Pancreas (tissue), 10 donors: ENCODE measurements around the gene REG3A. TPM values are rescaled to one million over a fixed set of nuclear protein-coding genes. Genes with fewer than 3 reads are reported as not detected.
A peak's percentile ranks its signal among the peaks of the same experiment; 100 is the strongest.

ENCODE experiments used
- ATAC-seq, 4 donors: fragments of 200-7000 bp; cut with Tn5 transposase; one replicate each; pipeline versions ENCODE4 v1.8.0 to v1.9.1; 2020; ENCODE audit warnings: mild to moderate bottlenecking in 4 of 4, moderate library complexity in 4 of 4
- DNase-seq, 6 donors: peaks; one replicate each; pipeline ENCODE4 v3.0.0-alpha.2; 2020
- FAIRE-seq: peaks from 2 replicates; lab custom pipeline; 2012; peaks lifted over from hg19 to GRCh38; lab: Jason Lieb, UNC
- H3K27ac ChIP-seq, 4 donors: fragments of 200-600 bp; sonication (generic); 1 replicate in 3 of 4; 2 replicates in 1 of 4; pipeline versions ENCODE4 v1.5.0 to v1.8.0; 2020
- H3K27me3 ChIP-seq, 4 donors: fragments of 200-600 bp; one replicate each; pipeline ENCODE4 v1.8.0; 2021
- H3K36me3 ChIP-seq, 3 donors: fragments of 200-600 bp; sonication (generic) in 1 of 3; one replicate each; pipeline versions ENCODE4 v1.5.0 to v1.8.0; 2020 to 2021
- H3K4me1 ChIP-seq, 3 donors: fragments of 200-600 bp; one replicate each; pipeline ENCODE4 v1.8.0; 2021
- H3K4me3 ChIP-seq, 4 donors: fragments of 200-600 bp; sonication (generic) in 2 of 4; one replicate each; pipeline versions ENCODE4 v1.5.0 to v1.8.0; 2020 to 2021
- H3K9me3 ChIP-seq, 4 donors: fragments of 200-600 bp; one replicate each; pipeline ENCODE4 v1.8.0; 2021
- CTCF ChIP-seq, 4 donors: fragments of 200-600 bp; sonication (generic) in 3 of 4; IDR thresholded peaks; one replicate each; pipeline versions ENCODE4 v1.5.0 to v1.8.0; 2021; ENCODE audit warnings: antibody characterized with exemption in 4 of 4
- WGBS, 2 donors: extraction: QIAGEN DNeasy Blood & Tissue Kit; methylation state at CpG; one replicate each; pipeline ENCODE4 v1.1.7; 2013; 5-methylcytosine and 5-hydroxymethylcytosine counted together
- intact Hi-C, 3 donors: fragments of 100-400 bp; cut with DNase I; formaldehyde crosslinking; loops; one replicate each; pipeline versions ENCODE4 v1.11.1 to v1.14.2; 2022
- polyA plus RNA-seq, 2 donors: library from polyadenylated mRNA; stranded (reverse); fragments of 200-250 nt; gene quantifications; one replicate each; pipeline ENCODE4 v1.2.3, GENCODE V29; 2013
- total RNA-seq, 6 donors: library from RNA; stranded (reverse); fragmentation: NEBNext Ultra II Directional in 4 of 6; extraction: Animal tissue kit (Norgen Biotek cat#: 25700) in 4 of 6; gene quantifications; one replicate each; pipeline versions ENCODE4 v1.2.1 to v1.2.4, GENCODE V29; 2021 to 2023
- donor health status: healthy with polysubstance abuse.
- donor health status: DM: no; HTN: no; CAD: no; lungs with moderate emphysema.
- donor health status: DM: no; HTN: no; CAD: no.
- donor health status: control.
- donor health status: control.
- donor health status: Bipolar disorder and iron deficiency.
- donor health status: DM: yes; HTN: yes; CAD: no.
- donor health status: DM: no; HTN: no; CAD: no.
- donor health status: DM: no; HTN: no; CAD: no.
- donor health status: DM: yes; HTN: yes; CAD: no.

REG3A gene
- total and polyA plus RNA-seq, 8 donors = 72.7 to 59,927 (median 1,669) TPM

DNA sequence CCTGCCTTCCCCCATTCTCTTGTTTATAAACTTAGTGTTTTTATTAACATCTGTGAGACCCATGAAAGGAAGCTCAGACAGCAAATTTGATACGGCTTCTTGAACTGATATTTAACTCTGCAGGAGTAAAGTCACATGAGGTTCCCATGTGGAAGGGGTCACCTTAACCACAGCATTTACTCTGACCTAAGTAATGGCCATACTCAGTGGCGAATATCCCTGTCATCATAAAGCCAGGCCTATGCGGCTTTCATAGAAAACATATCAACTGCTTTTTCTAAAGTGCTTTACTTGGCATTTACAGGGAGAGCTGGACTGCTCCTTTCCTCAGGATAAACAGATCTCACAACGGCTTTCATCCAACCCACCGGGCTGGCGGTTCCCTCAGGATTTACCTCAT lies 30.3 kb downstream of the REG3A start:
- TF ChIP-seq CTCF (IDR thresholded peaks at IDR 0.05) = no peak
- no peak overlapping the region for H3K27ac ChIP-seq
- no peak for ATAC-seq
- DNase-seq = no peak
- H3K4me1 ChIP-seq = peaks cover 0 to 11% (median 6%) of the 10 kb centered on the region in 3 donors
- H3K27me3 ChIP-seq = no peaks in the 10 kb centered on the region
- H3K4me3 ChIP-seq = no peak overlapping the region
- 60 to 68% methylated on average over 6 of the region's 6 CpGs for WGBS, 2 donors
- intact Hi-C loops = loop anchor here in 1 of 3 donors (10.0 kb wide), 2 partner anchors 104 to 756 kb away; partner anchors contain the start of gene REG3G
- FAIRE-seq = no peak
- no peaks in the 10 kb centered on the region for H3K36me3 ChIP-seq
- H3K9me3 ChIP-seq = no peaks in the 10 kb centered on the region

DNA sequence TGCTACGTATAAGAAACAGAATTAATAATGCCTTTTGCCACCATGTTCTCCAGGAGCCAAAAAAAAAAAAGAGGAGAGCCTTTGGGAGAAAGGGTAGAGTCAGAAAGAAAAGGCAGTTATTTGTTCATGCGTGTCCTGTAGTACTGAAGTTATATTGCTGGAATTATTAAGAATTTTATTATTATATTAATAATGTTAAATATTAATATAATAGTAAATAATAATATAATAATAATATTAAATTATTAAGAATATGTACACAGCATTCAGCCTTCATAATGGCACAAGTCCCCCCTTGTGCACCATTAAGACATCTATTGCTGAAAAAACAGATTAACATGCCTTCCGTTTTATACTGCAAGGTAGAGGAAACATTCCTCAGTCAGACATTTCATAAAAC lies 31.1 kb downstream of the REG3A start:
- H3K27ac ChIP-seq = no peak overlapping the region
- peaks cover 0 to 11% (median 6%) of the 10 kb centered on the region in 3 donors for H3K4me1 ChIP-seq
- H3K27me3 ChIP-seq = no peaks in the 10 kb centered on the region
- intact Hi-C loops = loop anchor here in 1 of 3 donors (10.0 kb wide), 2 partner anchors 104 to 756 kb away; partner anchors contain the start of gene REG3G
- no peak for ATAC-seq
- DNase-seq = no peak
- no peaks in the 10 kb centered on the region for H3K9me3 ChIP-seq
- FAIRE-seq = no peak
- peaks cover 0 to 2% (median 0%) of the 10 kb centered on the region in 3 donors for H3K36me3 ChIP-seq
- WGBS, 2 donors = 86 to 88% methylated on average over 3 of the region's 3 CpGs
- no peak for TF ChIP-seq CTCF (IDR thresholded peaks at IDR 0.05)
- H3K4me3 ChIP-seq = no peak overlapping the region

GRCh38 chr2:79125721-79125985 lies 33.9 kb downstream of the REG3A start:
- 47 to 56% methylated on average over 3 of the region's 3 CpGs for WGBS, 2 donors
- Histone ChIP-seq H3K4me1 (peaks cover 0 to 2% (median 0%) of the 10 kb centered on the region in 3 donors), H3K27me3 (no peaks in the 10 kb centered on the region), H3K4me3 (no peak overlapping the region), H3K36me3 (peaks cover 7 to 29% (median 8%) of the 10 kb centered on the region in 3 donors), H3K9me3 (no peaks in the 10 kb centered on the region), H3K27ac (peak overlapping the region in 3 of 4 donors; percentile 1 to 87 (median 85))
- no peak for FAIRE-seq
- intact Hi-C loops = loop anchor here in 1 of 3 donors (10.0 kb wide), 2 partner anchors 101 to 759 kb away; partner anchors contain the start of gene REG3G
- no peak for TF ChIP-seq CTCF (IDR thresholded peaks at IDR 0.05)
- peak in 1 of 4 donors; percentile 1 for ATAC-seq
- no peak for DNase-seq

- Histone ChIP-seq H3K27ac (peak overlapping the region; percentile 1 to 87 (median 43)), H3K36me3 (peaks cover 7 to 29% (median 11%) of the 10 kb centered on the region in 3 donors), H3K4me1 (peaks cover 0 to 2% (median 0%) of the 10 kb centered on the region in 3 donors), H3K27me3 (no peaks in the 10 kb centered on the region), H3K9me3 (no peaks in the 10 kb centered on the region), H3K4me3 (no peak overlapping the region)
- FAIRE-seq = no peak
- ATAC-seq = peak in 3 of 4 donors; percentile 2 to 8 (median 3)
- no peak for TF ChIP-seq CTCF (IDR thresholded peaks at IDR 0.05)
- peak in 1 of 6 donors; percentile 43 for DNase-seq
- intact Hi-C loops = loop anchor here in 1 of 3 donors (5.0 to 10.0 kb wide), 3 partner anchors 38 to 760 kb away; partner anchors contain the start of genes REG1B and REG3G
- 34 to 35% methylated on average over 9 of the region's 9 CpGs for WGBS, 2 donors
Observed at GRCh38 chr2:79124907-79125720, 34.4 kb downstream of the REG3A start.
